Peyer's patch (tissue), 4 donors: Measurements from ENCODE around the gene DBNL.

Experiments used
- POLR2A ChIP-seq, 2 donors: fragments of 450-650 bp; IDR thresholded peaks; one replicate each; pipeline ENCODE4 v1.5.1; 2017; ENCODE audit warnings: antibody characterized with exemption in 2 of 2, mild to moderate bottlenecking in 2 of 2, moderate library complexity in 2 of 2
- TF ChIP-seq, protein P1 (sequence below), 6 experiments: fragments of 450-650 bp in 4 of 6; fragments of 200-600 bp in 2 of 6; sonication (generic) in 1 of 6; IDR thresholded peaks; one replicate each; pipeline ENCODE4 v1.5.1; 2017 to 2019; ENCODE audit warnings: antibody characterized with exemption in 6 of 6, mild to moderate bottlenecking in 3 of 6, moderate library complexity in 1 of 6

DNA sequence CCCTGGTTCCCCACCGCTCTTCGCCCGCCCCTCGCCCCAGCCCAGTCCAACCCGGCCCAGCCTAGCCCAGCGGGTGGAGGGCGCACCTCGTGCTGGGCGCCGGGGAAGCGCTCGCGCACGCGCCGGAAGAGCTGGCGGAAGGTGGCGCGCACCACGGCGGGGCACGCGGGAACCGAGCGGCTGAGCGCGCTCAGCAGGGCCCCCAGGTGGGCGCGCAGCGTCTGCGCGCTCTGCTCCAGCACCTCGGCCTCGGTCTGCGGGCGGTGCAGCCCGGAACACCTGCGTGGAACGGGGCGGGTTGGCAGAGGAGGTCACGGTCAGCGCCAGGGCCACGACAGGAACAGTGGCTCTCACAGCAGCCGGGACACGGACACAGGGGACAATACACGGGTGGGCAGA lies 4.0 kb upstream of the DBNL start:
- TF ChIP-seq, protein P1, sequence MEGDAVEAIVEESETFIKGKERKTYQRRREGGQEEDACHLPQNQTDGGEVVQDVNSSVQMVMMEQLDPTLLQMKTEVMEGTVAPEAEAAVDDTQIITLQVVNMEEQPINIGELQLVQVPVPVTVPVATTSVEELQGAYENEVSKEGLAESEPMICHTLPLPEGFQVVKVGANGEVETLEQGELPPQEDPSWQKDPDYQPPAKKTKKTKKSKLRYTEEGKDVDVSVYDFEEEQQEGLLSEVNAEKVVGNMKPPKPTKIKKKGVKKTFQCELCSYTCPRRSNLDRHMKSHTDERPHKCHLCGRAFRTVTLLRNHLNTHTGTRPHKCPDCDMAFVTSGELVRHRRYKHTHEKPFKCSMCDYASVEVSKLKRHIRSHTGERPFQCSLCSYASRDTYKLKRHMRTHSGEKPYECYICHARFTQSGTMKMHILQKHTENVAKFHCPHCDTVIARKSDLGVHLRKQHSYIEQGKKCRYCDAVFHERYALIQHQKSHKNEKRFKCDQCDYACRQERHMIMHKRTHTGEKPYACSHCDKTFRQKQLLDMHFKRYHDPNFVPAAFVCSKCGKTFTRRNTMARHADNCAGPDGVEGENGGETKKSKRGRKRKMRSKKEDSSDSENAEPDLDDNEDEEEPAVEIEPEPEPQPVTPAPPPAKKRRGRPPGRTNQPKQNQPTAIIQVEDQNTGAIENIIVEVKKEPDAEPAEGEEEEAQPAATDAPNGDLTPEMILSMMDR (IDR thresholded peaks at IDR 0.05): peak in 4 of 6 experiments; percentile 3 to 41 (median 22)
- TF ChIP-seq POLR2A (IDR thresholded peaks at IDR 0.05): peak in 1 of 2 donors; percentile 14
